GM19328 (cell line): Measurements from ENCODE around the gene EID1.

Source experiments
- ATAC-seq: cut with Tn5 transposase; IDR thresholded peaks from one replicate; pipeline ENCODE4 v1.9.1; 2021; ENCODE audit warnings: mild to moderate bottlenecking, moderate library complexity; ENCODE audit not compliant: unreplicated experiment

EID1 gene

GRCh38 chr15:48868536-48868935, 9.4 kb upstream of the EID1 start:
- no peak for ATAC-seq

GRCh38 chr15:48869966-48870365, 8.0 kb upstream of the EID1 start:
- ATAC-seq, result no peak

- ATAC-seq, result no peak
Observed at GRCh38 chr15:48871542-48871941, 6.4 kb upstream of the EID1 start.

GRCh38 chr15:48872632-48873031, 5.3 kb upstream of the EID1 start:
- no peak for ATAC-seq

- ATAC-seq, result no peak
Observed at GRCh38 chr15:48875241-48875960, 2.5 kb upstream of the EID1 start.

GRCh38 chr15:48876057-48876456, 1.9 kb upstream of the EID1 start:
- no peak for ATAC-seq

- ATAC-seq, result no peak
Observed at GRCh38 chr15:48880070-48880634, 2.2 kb downstream of the EID1 start.

- no peak for ATAC-seq
Observed at GRCh38 chr15:48883699-48884098, 5.8 kb downstream of the EID1 start.

- ATAC-seq, result no peak
Observed at GRCh38 chr15:48887144-48887543, 9.2 kb downstream of the EID1 start.

- ATAC-seq, result no peak
Observed at GRCh38 chr15:48888191-48888590, 10.3 kb downstream of the EID1 start.

GRCh38 chr15:48888836-48889235, 10.9 kb downstream of the EID1 start:
- ATAC-seq, result no peak

GRCh38 chr15:48889925-48890324, 12.0 kb downstream of the EID1 start:
- ATAC-seq, result no peak

GRCh38 chr15:48890375-48890972, 12.5 kb downstream of the EID1 start:
- ATAC-seq, result no peak

GRCh38 chr15:48891232-48891765, 13.4 kb downstream of the EID1 start:
- ATAC-seq, result no peak

- no peak for ATAC-seq
Observed at GRCh38 chr15:48893311-48893710, 15.4 kb downstream of the EID1 start.

- no peak for ATAC-seq
Observed at GRCh38 chr15:48896869-48897814, 19.2 kb downstream of the EID1 start.

GRCh38 chr15:48898032-48898431, 20.1 kb downstream of the EID1 start:
- no peak for ATAC-seq

- no peak for ATAC-seq
Observed at GRCh38 chr15:48898446-48898845, 20.5 kb downstream of the EID1 start.

- no peak for ATAC-seq
Observed at GRCh38 chr15:48899793-48900192, 21.9 kb downstream of the EID1 start.

- ATAC-seq, result no peak
Observed at GRCh38 chr15:48904758-48905157, 26.8 kb downstream of the EID1 start.

GRCh38 chr15:48905216-48905615, 27.3 kb downstream of the EID1 start:
- no peak for ATAC-seq
